Natural killer cell (primary cell): ENCODE results near the gene ADRM1. TPM values are rescaled to one million over a fixed set of nuclear protein-coding genes. Genes with fewer than 3 reads are reported as not detected.

Experiments
- ATAC-seq, 3 donors: fragments of 150-1000 bp in 2 of 3; fragments of 200-7000 bp in 1 of 3; cut with Tn5 transposase; 1 replicate in 1 of 3; 2 replicates in 2 of 3; pipeline ENCODE4 v1.10.0; 2021; ENCODE audit warnings: mild to moderate bottlenecking in 2 of 3, moderate library complexity in 2 of 3
- DNase-seq, 2 donors: peaks; one replicate each; pipeline versions ENCODE4 v3.0.0 to v3.0.0-alpha.2; 2013 to 2021; ENCODE audit warnings: mixed read lengths in 1 of 2
- H3K27ac ChIP-seq: one replicate; pipeline ENCODE4 v1.5.1; 2013; ENCODE audit warnings: mild to moderate bottlenecking, low read length
- H3K27me3 ChIP-seq: one replicate; pipeline ENCODE4 v1.6.1; 2013; ENCODE audit warnings: low read length; ENCODE audit not compliant: control insufficient read depth, insufficient read depth
- H3K36me3 ChIP-seq: one replicate; pipeline ENCODE4 v1.6.1; 2013; ENCODE audit warnings: low read length; ENCODE audit not compliant: control insufficient read depth, insufficient read depth
- H3K4me1 ChIP-seq: one replicate; pipeline ENCODE4 v1.6.1; 2013; ENCODE audit warnings: low read length; ENCODE audit not compliant: control insufficient read depth, insufficient read depth
- H3K4me3 ChIP-seq: one replicate; pipeline ENCODE4 v1.5.1; 2013; ENCODE audit warnings: low read length
- H3K9me3 ChIP-seq: one replicate; pipeline ENCODE4 v1.6.1; 2013; ENCODE audit warnings: low read length; ENCODE audit not compliant: control insufficient read depth, insufficient read depth
- H3K27ac Mint-ChIP-seq, 2 donors: one replicate each; pipeline ENCODE4 v1.8.0; 2022; ENCODE audit warnings: mild to moderate bottlenecking in 2 of 2, mixed read lengths in 2 of 2, moderate library complexity in 1 of 2
- H3K27me3 Mint-ChIP-seq, 2 donors: one replicate each; pipeline ENCODE4 v1.8.0; 2022; ENCODE audit warnings: low read depth in 2 of 2, mixed read lengths in 2 of 2
- H3K36me3 Mint-ChIP-seq: one replicate; pipeline ENCODE4 v1.8.0; 2022; ENCODE audit warnings: mixed read lengths
- H3K4me1 Mint-ChIP-seq, 2 donors: one replicate each; pipeline ENCODE4 v1.8.0; 2022; ENCODE audit warnings: mixed read lengths in 2 of 2
- H3K4me3 Mint-ChIP-seq: one replicate; pipeline ENCODE4 v1.8.0; 2022; ENCODE audit warnings: mild to moderate bottlenecking, moderate library complexity, mixed read lengths
- H3K9me3 Mint-ChIP-seq, 2 donors: one replicate each; pipeline ENCODE4 v1.8.0; 2022; ENCODE audit warnings: mixed read lengths in 2 of 2
- WGBS: methylation state at CpG from one replicate; pipeline ENCODE4 v1.1.7; 2013; ENCODE audit warnings: missing lambda C conversion rate; ENCODE audit not compliant: insufficient coverage; 5-methylcytosine and 5-hydroxymethylcytosine counted together
- intact Hi-C: fragments of 100-400 bp; cut with micrococcal nuclease; formaldehyde crosslinking; loops from one replicate; pipeline ENCODE4 v1.14.2; 2022
- total RNA-seq, 4 donors: library from RNA; stranded (reverse); fragments of 120-200 nt in 1 of 4; gene quantifications; one replicate each; pipeline versions ENCODE4 v1.2.3 to v1.2.4, GENCODE V29; 2013 to 2022
- TF ChIP-seq, protein P1 (sequence below): fragments of 200-600 bp; IDR thresholded peaks from one replicate; pipeline ENCODE4 v1.8.0; 2022; ENCODE audit warnings: antibody characterized with exemption

ADRM1 gene
- total RNA-seq, 3 donors from 2014 or later (not counting 1 experiment from before 2014, with no cell fraction given): 81.4 to 88.4 (median 84.6) TPM

DNA sequence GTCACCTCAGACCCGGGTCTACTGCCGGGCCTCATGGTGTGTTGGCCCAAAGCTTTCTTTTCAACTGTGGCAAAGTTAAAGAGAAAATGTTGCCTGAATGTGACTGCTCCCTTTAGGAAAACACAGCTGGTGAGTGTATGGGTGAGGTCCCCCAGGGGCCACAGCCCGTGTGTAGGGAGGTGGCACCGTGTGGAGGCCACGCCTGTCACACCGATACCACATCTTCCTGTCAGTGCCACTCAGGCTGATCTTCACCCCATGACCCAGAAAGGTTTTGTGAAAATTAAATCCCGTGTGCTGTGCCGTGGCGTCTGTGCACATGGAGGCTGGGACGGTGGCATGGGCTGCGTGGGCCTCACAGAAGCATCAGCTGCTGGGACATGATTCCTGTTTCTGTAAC, 10.7 kb upstream of the ADRM1 start:
- intact Hi-C loops: no loop called here
- Mint-ChIP-seq H3K9me3 (no peaks in the 10 kb centered on the region), H3K4me1 (peaks cover 27 to 37% of the 10 kb centered on the region in 2 donors), H3K27ac (peak overlapping the region; percentile 88), H3K36me3 (no peaks in the 10 kb centered on the region), H3K4me3 (peak overlapping the region; percentile 77), H3K27me3 (no peaks in the 10 kb centered on the region)
- H3K9me3 ChIP-seq: no peaks in the 10 kb centered on the region
- peaks cover 29% of the 10 kb centered on the region for H3K4me1 ChIP-seq
- 34% methylated on average over 11 of the region's 11 CpGs for WGBS
- ATAC-seq (peak; percentile 85 to 92 (median 92)), DNase-seq (peak; percentile 41 to 56)
- H3K36me3 ChIP-seq: peaks cover 42% of the 10 kb centered on the region
- H3K27me3 ChIP-seq: no peaks in the 10 kb centered on the region
- TF ChIP-seq, protein P1, sequence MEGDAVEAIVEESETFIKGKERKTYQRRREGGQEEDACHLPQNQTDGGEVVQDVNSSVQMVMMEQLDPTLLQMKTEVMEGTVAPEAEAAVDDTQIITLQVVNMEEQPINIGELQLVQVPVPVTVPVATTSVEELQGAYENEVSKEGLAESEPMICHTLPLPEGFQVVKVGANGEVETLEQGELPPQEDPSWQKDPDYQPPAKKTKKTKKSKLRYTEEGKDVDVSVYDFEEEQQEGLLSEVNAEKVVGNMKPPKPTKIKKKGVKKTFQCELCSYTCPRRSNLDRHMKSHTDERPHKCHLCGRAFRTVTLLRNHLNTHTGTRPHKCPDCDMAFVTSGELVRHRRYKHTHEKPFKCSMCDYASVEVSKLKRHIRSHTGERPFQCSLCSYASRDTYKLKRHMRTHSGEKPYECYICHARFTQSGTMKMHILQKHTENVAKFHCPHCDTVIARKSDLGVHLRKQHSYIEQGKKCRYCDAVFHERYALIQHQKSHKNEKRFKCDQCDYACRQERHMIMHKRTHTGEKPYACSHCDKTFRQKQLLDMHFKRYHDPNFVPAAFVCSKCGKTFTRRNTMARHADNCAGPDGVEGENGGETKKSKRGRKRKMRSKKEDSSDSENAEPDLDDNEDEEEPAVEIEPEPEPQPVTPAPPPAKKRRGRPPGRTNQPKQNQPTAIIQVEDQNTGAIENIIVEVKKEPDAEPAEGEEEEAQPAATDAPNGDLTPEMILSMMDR: no peak
- no peak overlapping the region for H3K4me3 ChIP-seq
- H3K27ac ChIP-seq: peak overlapping the region; percentile 75

DNA sequence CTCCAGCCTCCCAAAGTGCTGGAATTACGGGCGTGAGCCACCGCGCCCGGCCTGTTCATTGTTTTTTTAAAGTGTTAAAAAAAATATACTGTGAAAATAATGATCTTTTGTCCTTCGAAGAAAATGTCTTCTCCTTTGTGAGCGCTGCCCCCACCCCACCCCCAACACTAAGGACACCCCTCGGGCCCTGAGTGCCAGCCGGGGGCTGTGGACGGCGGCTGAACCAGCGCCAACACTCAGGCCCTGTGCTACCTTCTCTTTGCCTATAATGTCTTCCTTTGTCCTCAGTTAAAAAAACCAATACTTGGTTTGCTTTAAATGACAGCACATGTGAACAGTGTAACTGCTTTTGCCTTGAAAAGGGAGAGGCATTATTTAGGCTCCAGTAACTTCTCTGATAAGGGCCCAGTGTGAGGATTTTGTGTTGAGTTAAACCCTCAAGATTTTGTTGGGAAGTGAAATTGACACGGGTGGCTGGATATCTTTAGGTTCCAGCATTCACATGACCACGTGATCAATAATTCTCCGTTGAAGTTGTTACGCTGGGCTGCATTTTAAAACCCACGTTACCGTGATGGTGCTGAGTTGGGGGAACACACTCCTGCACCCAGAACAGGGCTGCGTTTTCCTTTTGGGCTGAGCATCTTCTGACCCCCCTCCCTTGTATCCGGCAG, 9.5 kb upstream of the ADRM1 start:
- Histone ChIP-seq H3K4me1 (peaks cover 29% of the 10 kb centered on the region), H3K36me3 (peaks cover 38% of the 10 kb centered on the region), H3K4me3 (no peak overlapping the region), H3K9me3 (no peaks in the 10 kb centered on the region), H3K27me3 (no peaks in the 10 kb centered on the region), H3K27ac (peak overlapping the region; percentile 75)
- Mint-ChIP-seq H3K4me1 (peaks cover 27 to 37% of the 10 kb centered on the region in 2 donors), H3K4me3 (peak overlapping the region; percentile 77), H3K9me3 (no peaks in the 10 kb centered on the region), H3K27me3 (no peaks in the 10 kb centered on the region), H3K27ac (peak overlapping the region; percentile 88), H3K36me3 (no peaks in the 10 kb centered on the region)
- TF ChIP-seq, protein P1: no peak
- no peak for ATAC-seq
- intact Hi-C loops: no loop called here
- WGBS: 96% methylated on average over 18 of the region's 20 CpGs
- no peak for DNase-seq

DNA sequence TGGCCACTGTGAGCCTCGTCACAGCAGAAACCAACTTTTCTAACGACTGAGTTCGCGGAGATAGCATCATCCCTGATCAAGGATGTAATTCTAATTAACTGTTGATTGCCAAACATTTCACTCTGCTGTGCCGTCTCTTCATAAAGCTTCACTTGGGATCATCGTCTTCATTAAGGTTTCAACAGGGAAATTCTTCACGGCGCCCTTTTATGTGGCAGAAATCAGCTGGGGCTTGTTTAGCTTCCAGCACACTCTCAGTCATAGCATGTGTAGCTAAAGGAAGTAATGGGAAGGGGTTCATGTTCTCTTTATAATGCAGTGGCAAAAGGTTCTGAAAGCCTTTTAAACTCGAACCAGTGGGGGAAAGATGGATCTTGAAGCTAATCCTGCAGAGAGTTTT, 8.9 kb upstream of the ADRM1 start:
- H3K4me1 Mint-ChIP-seq: peaks cover 27 to 32% of the 10 kb centered on the region in 2 donors
- intact Hi-C loops: no loop called here
- no peaks in the 10 kb centered on the region for H3K27me3 ChIP-seq
- H3K9me3 ChIP-seq: no peaks in the 10 kb centered on the region
- peak overlapping the region; percentile 88 for H3K27ac Mint-ChIP-seq
- no peak overlapping the region for H3K4me3 ChIP-seq
- TF ChIP-seq, protein P1: no peak
- no peak for ATAC-seq
- no peak for DNase-seq
- peaks cover 29% of the 10 kb centered on the region for H3K4me1 ChIP-seq
- H3K27me3 Mint-ChIP-seq: no peaks in the 10 kb centered on the region
- 96% methylated on average over 9 of the region's 9 CpGs for WGBS
- peak overlapping the region; percentile 42 for H3K4me3 Mint-ChIP-seq
- H3K36me3 ChIP-seq: peaks cover 38% of the 10 kb centered on the region
- no peaks in the 10 kb centered on the region for H3K36me3 Mint-ChIP-seq
- H3K27ac ChIP-seq: peak overlapping the region; percentile 56
- H3K9me3 Mint-ChIP-seq: no peaks in the 10 kb centered on the region

DNA sequence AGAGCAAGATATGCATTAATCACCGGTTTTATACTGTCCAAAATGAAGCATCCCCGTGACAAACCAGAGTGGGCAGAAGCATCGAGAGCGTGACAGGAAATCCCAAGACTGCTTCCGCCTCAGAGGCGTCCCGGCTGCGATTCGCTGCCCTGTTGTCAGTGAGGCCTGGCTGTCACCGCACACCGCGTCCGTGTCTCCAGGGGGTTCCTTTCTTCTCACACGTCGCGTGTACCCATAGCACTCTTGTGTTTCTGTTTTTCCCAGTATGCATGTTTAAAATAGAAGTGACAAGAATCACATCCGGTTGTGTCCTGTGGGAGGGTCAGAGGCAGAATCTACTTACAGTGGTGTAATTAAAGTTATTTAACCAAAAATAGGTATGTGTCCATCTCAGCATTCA, 8.3 kb upstream of the ADRM1 start:
- DNase-seq (no peak), ATAC-seq (peak in 2 of 3 donors; percentile 45 to 49)
- H3K36me3 ChIP-seq: peaks cover 34% of the 10 kb centered on the region
- Mint-ChIP-seq H3K4me1 (peaks cover 27 to 31% of the 10 kb centered on the region in 2 donors), H3K27me3 (no peaks in the 10 kb centered on the region), H3K36me3 (no peaks in the 10 kb centered on the region), H3K4me3 (no peak overlapping the region), H3K27ac (peak overlapping the region; percentile 88), H3K9me3 (no peaks in the 10 kb centered on the region)
- H3K9me3 ChIP-seq: no peaks in the 10 kb centered on the region
- TF ChIP-seq, protein P1: no peak
- intact Hi-C loops: no loop called here
- no peaks in the 10 kb centered on the region for H3K27me3 ChIP-seq
- peaks cover 29% of the 10 kb centered on the region for H3K4me1 ChIP-seq
- H3K27ac ChIP-seq: no peak overlapping the region
- no peak overlapping the region for H3K4me3 ChIP-seq
- 87% methylated on average over 16 of the region's 17 CpGs for WGBS
